Measurements from ENCODE around the gene PLPP7. TPM values are rescaled to one million over a fixed set of nuclear protein-coding genes. Genes with fewer than 3 reads are reported as not detected.

Gene PLPP7
- polyA plus RNA-seq, 1 of the 3 experiments (the other 2 are of a cell fraction), result 8.6 TPM

DNA sequence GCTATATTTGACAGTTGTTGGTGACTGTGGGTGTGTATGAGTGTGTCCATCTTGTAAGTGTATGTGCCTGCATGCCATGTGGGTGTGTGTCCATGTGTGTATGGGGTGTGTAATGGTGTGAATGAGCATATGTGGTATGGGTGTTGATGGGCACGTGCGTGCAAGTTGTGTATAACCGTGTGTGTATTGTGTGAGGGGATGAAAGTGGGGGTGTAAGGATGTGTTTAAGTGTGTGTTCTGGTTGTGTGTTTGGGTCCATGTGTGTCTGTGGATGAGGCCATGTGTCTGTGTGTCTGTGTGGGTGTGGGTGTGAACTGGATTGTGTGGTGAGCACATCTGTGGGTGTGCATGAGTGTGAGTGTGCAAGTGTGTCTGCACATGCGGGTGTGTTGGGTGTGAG lies 7.3 kb upstream of the PLPP7 start:
- Histone ChIP-seq H3K4me2 (0 out of 2 replicates have a peak overlapping the region, but pooled peaks have one; percentile 68), H3K36me3 (replicated peaks in 1 of 2; ENCODE audit: control insufficient read depth in 1 of 2, insufficient read depth in 2 of 2, low read length in 1 of 2) (no peaks in the 10 kb centered on the region), H3K4me1 (ENCODE audit: control insufficient read depth in 1 of 2, insufficient read depth in 2 of 2, low read depth in 1 of 2, low read length in 1 of 2) (peaks cover 0 to 4% of the 10 kb centered on the region in 2 experiments; a peak in 1 of 4 replicates), H3K9ac (no peak overlapping the region), H3K79me2 (ENCODE audit: insufficient read depth) (no peaks in the 10 kb centered on the region), H3K27me3 (ENCODE audit: insufficient read depth) (peaks cover 7% of the 10 kb centered on the region; the same call in 1 of the 2 replicates), H3K9me2 (no peaks in the 10 kb centered on the region), H4K20me1 (ENCODE audit: insufficient read depth) (no peaks in the 10 kb centered on the region), H3K4me3 (ENCODE audit: low read depth in 2 of 2, low read length in 1 of 2) (no peak overlapping the region), H3K9me3 (no peaks in the 10 kb centered on the region), H3F3A (replicated peaks; ENCODE audit: insufficient read depth) (no peaks in the 10 kb centered on the region), H2AFZ (ENCODE audit: low read depth) (no peak overlapping the region), H3K27ac (ENCODE audit: low read depth in 2 of 2, low read length in 1 of 2) (no peak overlapping the region)
- CTCF ChIA-PET, result no interaction called here
- TF ChIP-seq RFX5 (IDR thresholded peaks at IDR 0.05; ENCODE audit: low read length), result no peak
- TF ChIP-seq EP300 (IDR thresholded peaks at IDR 0.05; ENCODE audit: borderline replicate concordance in 1 of 2, low read depth in 1 of 2, low read length in 1 of 2), result no peak
- no peak for TF ChIP-seq TEAD4 (IDR thresholded peaks at IDR 0.05; ENCODE audit: borderline replicate concordance, insufficient read depth)
- no peak for TF ChIP-seq USF1 (IDR thresholded peaks at IDR 0.05; ENCODE audit: borderline replicate concordance, low read depth)
- TF ChIP-seq, protein P1, sequence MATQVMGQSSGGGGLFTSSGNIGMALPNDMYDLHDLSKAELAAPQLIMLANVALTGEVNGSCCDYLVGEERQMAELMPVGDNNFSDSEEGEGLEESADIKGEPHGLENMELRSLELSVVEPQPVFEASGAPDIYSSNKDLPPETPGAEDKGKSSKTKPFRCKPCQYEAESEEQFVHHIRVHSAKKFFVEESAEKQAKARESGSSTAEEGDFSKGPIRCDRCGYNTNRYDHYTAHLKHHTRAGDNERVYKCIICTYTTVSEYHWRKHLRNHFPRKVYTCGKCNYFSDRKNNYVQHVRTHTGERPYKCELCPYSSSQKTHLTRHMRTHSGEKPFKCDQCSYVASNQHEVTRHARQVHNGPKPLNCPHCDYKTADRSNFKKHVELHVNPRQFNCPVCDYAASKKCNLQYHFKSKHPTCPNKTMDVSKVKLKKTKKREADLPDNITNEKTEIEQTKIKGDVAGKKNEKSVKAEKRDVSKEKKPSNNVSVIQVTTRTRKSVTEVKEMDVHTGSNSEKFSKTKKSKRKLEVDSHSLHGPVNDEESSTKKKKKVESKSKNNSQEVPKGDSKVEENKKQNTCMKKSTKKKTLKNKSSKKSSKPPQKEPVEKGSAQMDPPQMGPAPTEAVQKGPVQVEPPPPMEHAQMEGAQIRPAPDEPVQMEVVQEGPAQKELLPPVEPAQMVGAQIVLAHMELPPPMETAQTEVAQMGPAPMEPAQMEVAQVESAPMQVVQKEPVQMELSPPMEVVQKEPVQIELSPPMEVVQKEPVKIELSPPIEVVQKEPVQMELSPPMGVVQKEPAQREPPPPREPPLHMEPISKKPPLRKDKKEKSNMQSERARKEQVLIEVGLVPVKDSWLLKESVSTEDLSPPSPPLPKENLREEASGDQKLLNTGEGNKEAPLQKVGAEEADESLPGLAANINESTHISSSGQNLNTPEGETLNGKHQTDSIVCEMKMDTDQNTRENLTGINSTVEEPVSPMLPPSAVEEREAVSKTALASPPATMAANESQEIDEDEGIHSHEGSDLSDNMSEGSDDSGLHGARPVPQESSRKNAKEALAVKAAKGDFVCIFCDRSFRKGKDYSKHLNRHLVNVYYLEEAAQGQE (IDR thresholded peaks at IDR 0.05; ENCODE audit: low read depth, low read length), result no peak
- TF ChIP-seq CHD2 (IDR thresholded peaks at IDR 0.05; ENCODE audit: low read length, partially characterized antibody), result no peak
- TF ChIP-seq FOSL2 (IDR thresholded peaks at IDR 0.05; ENCODE audit: borderline replicate concordance, low read depth), result no peak
- no peak for TF ChIP-seq ELF1 (IDR thresholded peaks at IDR 0.05)
- TF ChIP-seq POLR2AphosphoS5 (IDR thresholded peaks at IDR 0.05; ENCODE audit: low read depth, low read length), result no peak
- TF ChIP-seq NRF1 (IDR thresholded peaks at IDR 0.05; ENCODE audit: low read depth, low read length), result no peak
- no peak for TF ChIP-seq NFIC (IDR thresholded peaks at IDR 0.05; ENCODE audit: borderline replicate concordance)
- no peak for TF ChIP-seq SIN3A (IDR thresholded peaks at IDR 0.05; ENCODE audit: borderline replicate concordance, low read depth, low read length)
- TF ChIP-seq GABPA (IDR thresholded peaks at IDR 0.05; ENCODE audit: low read depth), result no peak
- TF ChIP-seq GATA2 (CRISPR knock-in tag; IDR thresholded peaks at IDR 0.05), result no peak
- TF ChIP-seq TCF12 (IDR thresholded peaks at IDR 0.05), result no peak
- TF ChIP-seq EZH2phosphoT487 (IDR thresholded peaks at IDR 0.05; ENCODE audit: borderline replicate concordance, low read depth), result no peak
- TF ChIP-seq FOXJ3 (CRISPR knock-in tag; IDR thresholded peaks at IDR 0.05), result no peak
- TF ChIP-seq, protein P2, sequence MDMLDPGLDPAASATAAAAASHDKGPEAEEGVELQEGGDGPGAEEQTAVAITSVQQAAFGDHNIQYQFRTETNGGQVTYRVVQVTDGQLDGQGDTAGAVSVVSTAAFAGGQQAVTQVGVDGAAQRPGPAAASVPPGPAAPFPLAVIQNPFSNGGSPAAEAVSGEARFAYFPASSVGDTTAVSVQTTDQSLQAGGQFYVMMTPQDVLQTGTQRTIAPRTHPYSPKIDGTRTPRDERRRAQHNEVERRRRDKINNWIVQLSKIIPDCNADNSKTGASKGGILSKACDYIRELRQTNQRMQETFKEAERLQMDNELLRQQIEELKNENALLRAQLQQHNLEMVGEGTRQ (IDR thresholded peaks at IDR 0.05; ENCODE audit: borderline replicate concordance, low read depth, low read length), result no peak
- no peak for TF ChIP-seq SMC3 (IDR thresholded peaks at IDR 0.05; ENCODE audit: low read depth, low read length)
- 66% methylated on average over 4 of the region's 4 CpGs for WGBS (ENCODE audit: low lambda C conversion rate)
- no peak for DNase-seq
- POLR2A ChIA-PET, result no interaction called here

Measured in SK-N-SH (cell line).